Heart right ventricle (tissue), 16 donors: ENCODE results near the gene TXNDC2. TPM values are rescaled to one million over a fixed set of nuclear protein-coding genes. Genes with fewer than 3 reads are reported as not detected.
A peak's percentile ranks its signal among the peaks of the same experiment; 100 is the strongest.
"Not testable (repeated sequence)": the region's sequence is repeated elsewhere in the genome, so short reads cannot be mapped to it uniquely, and the experiment has no call there.

Experiments used
- ATAC-seq, 8 donors: fragments of 200-7000 bp; cut with Tn5 transposase; one replicate each; pipeline ENCODE4 v1.9.1; 2020; ENCODE audit warnings: mild to moderate bottlenecking in 8 of 8, moderate library complexity in 8 of 8, moderate number of reproducible peaks in 1 of 8
- DNase-seq, 2 donors: peaks; one replicate each; pipeline ENCODE4 v3.0.0-alpha.2; 2020
- H3K27ac ChIP-seq, 10 donors: fragments of 200-600 bp; sonication (generic) in 2 of 10; one replicate each; pipeline versions ENCODE4 v1.5.0 to v1.8.0; 2020 to 2022; ENCODE audit warnings: mild to moderate bottlenecking in 3 of 10
- H3K27me3 ChIP-seq, 7 donors: fragments of 200-600 bp; one replicate each; pipeline ENCODE4 v1.8.0; 2021 to 2022; ENCODE audit warnings: mild to moderate bottlenecking in 2 of 7
- H3K36me3 ChIP-seq, 9 donors: fragments of 200-600 bp; sonication (generic) in 1 of 9; one replicate each; pipeline versions ENCODE4 v1.5.0 to v1.8.0; 2020 to 2022; ENCODE audit warnings: mild to moderate bottlenecking in 2 of 9
- H3K4me1 ChIP-seq, 9 donors: fragments of 200-600 bp; sonication (generic) in 1 of 9; one replicate each; pipeline versions ENCODE4 v1.5.0 to v1.8.0; 2020 to 2022; ENCODE audit warnings: mild to moderate bottlenecking in 4 of 9
- H3K4me3 ChIP-seq, 10 donors: fragments of 200-600 bp; sonication (generic) in 2 of 10; one replicate each; pipeline versions ENCODE4 v1.5.0 to v1.8.0; 2020 to 2022; ENCODE audit warnings: mild to moderate bottlenecking in 7 of 10, moderate library complexity in 2 of 10
- H3K9me3 ChIP-seq, 11 donors: fragments of 200-600 bp in 10 of 11; sonication (generic) in 2 of 11; one replicate each; pipeline versions ENCODE4 v1.5.0 to v1.8.0; 2013 to 2022; ENCODE audit warnings: mild to moderate bottlenecking in 2 of 11, control low read depth in 1 of 11, moderate library complexity in 1 of 11
- WGBS, 2 donors: extraction: QIAGEN DNeasy Blood & Tissue Kit; methylation state at CpG; one replicate each; pipeline ENCODE4 v1.1.7; 2013; ENCODE audit warnings: inconsistent platforms in 1 of 2; 5-methylcytosine and 5-hydroxymethylcytosine counted together
- intact Hi-C, 10 donors: fragments of 100-400 bp; cut with DNase I; formaldehyde crosslinking; loops; one replicate each; pipeline versions ENCODE4 v1.11.1 to v1.14.2; 2022
- polyA plus RNA-seq, 2 donors: library from polyadenylated mRNA; stranded (reverse); fragments of 200-250 nt; gene quantifications; one replicate each; pipeline ENCODE4 v1.2.3, GENCODE V29; 2013
- total RNA-seq, 10 donors: library from RNA; stranded (reverse); fragmentation: NEBNext Ultra II Directional in 3 of 10; extraction: Animal tissue kit (Norgen Biotek cat#: 25700) in 3 of 10; gene quantifications; one replicate each; pipeline versions ENCODE4 v1.2.1 to v1.2.4, GENCODE V29; 2021 to 2023
- TF ChIP-seq, protein P1 (sequence below), 9 donors: fragments of 200-600 bp; sonication (generic) in 2 of 9; IDR thresholded peaks; one replicate each; pipeline versions ENCODE4 v1.5.0 to v1.8.0; 2021 to 2022; ENCODE audit warnings: antibody characterized with exemption in 9 of 9, mild to moderate bottlenecking in 5 of 9, moderate library complexity in 1 of 9
- donor health status: Arrhythmogenic right ventricular cardiomyopathy.
- donor health status: ischemic (EF 13 %, LVEDD 7.1; RV severe dilation, severe dysfunction).
- donor health status: healthy with polysubstance abuse.
- donor health status: DM: no; HTN: yes; CAD: no.
- donor health status: DM: no; HTN: no; CAD: no.
- donor health status: ischemic (EF 25% LVEDD 6.9; RV normal size, moderate dysfunction).
- donor health status: ischemic (EF 25% LVEDD 5.7; RV mildly dilated, moderate dysfunction).
- donor health status: healthy.
- donor health status: DM: yes; HTN: yes; CAD: no.
- donor health status: Ischemic cardiomyopathy.
- donor health status: ischemic (EF 35%, LVEDD 5.7; RV mildly dilated, moderate dysfunction).
- donor health status: nonischemic (EF 11% LVEDD 7.7; RV severe dilation, severe dysfunction).
- donor health status: DM: yes; HTN: yes; CAD: no.
- donor health status: PGD.
- donor health status: ischemic (EF 29% LVEDD 5.4; RV normal size, mild dysfunction).
- donor health status: nonischemic (EF 23%, LVEDD 6.1; RV moderate dilation, normal function).

Gene TXNDC2
- total and polyA plus RNA-seq, 12 donors, result 0.04 to 0.22 TPM; not detected in 10

DNA sequence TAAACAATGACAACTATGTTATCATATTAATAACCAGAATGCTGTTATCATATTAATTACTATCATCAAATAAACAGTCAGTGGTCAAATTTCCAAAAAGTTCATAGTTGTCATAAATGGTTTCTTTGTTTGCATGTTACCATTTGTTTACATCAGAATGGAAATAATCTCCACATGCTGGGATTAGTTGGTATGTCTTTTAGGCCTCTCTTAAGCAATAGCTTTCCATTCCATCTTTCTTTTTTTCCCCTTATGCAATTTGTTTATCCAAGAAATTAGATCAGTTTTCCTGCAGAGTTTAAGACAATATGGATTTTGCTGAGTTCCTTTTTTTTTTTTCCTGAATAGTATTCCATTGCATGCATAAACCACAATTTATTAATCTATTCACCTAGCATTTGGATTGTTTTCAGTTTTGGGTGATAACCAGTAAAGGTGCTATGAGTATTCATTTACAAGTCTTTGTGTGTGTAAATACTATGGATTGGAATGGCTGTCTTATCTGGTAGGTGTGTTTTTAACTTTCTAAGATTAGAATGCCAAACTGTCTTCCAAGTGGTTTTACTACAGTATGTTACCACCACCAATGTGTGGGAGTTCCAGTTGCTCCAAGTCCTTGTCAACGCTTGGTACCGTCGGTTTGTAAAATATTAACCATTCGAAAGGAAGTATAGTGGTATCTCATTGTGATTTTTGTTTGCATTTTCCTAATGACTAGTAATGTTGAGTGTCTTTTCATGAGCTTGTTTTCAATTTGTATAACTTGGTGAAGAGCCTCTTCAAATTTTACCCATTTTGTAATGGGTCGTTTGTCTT lies 33.3 kb upstream of the TXNDC2 start:
- Histone ChIP-seq H3K9me3 (no peaks in the 10 kb centered on the region), H3K27ac (no peak overlapping the region), H3K27me3 (no peaks in the 10 kb centered on the region), H3K4me3 (no peak overlapping the region), H3K4me1 (peaks cover 0 to 70% (median 9%) of the 10 kb centered on the region in 9 donors), H3K36me3 (peaks cover 0 to 6% (median 0%) of the 10 kb centered on the region in 9 donors)
- no peak for DNase-seq
- intact Hi-C loops, result loop anchor here in 1 of 10 donors (10.0 kb wide), 1 partner anchor 48 kb away; no protein-coding TSS in a partner anchor
- ATAC-seq, result no peak
- WGBS, 2 donors, result 66 to 75% methylated on average over 5 of the region's 5 CpGs
- TF ChIP-seq, protein P1, sequence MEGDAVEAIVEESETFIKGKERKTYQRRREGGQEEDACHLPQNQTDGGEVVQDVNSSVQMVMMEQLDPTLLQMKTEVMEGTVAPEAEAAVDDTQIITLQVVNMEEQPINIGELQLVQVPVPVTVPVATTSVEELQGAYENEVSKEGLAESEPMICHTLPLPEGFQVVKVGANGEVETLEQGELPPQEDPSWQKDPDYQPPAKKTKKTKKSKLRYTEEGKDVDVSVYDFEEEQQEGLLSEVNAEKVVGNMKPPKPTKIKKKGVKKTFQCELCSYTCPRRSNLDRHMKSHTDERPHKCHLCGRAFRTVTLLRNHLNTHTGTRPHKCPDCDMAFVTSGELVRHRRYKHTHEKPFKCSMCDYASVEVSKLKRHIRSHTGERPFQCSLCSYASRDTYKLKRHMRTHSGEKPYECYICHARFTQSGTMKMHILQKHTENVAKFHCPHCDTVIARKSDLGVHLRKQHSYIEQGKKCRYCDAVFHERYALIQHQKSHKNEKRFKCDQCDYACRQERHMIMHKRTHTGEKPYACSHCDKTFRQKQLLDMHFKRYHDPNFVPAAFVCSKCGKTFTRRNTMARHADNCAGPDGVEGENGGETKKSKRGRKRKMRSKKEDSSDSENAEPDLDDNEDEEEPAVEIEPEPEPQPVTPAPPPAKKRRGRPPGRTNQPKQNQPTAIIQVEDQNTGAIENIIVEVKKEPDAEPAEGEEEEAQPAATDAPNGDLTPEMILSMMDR (IDR thresholded peaks at IDR 0.05), result no peak

DNA sequence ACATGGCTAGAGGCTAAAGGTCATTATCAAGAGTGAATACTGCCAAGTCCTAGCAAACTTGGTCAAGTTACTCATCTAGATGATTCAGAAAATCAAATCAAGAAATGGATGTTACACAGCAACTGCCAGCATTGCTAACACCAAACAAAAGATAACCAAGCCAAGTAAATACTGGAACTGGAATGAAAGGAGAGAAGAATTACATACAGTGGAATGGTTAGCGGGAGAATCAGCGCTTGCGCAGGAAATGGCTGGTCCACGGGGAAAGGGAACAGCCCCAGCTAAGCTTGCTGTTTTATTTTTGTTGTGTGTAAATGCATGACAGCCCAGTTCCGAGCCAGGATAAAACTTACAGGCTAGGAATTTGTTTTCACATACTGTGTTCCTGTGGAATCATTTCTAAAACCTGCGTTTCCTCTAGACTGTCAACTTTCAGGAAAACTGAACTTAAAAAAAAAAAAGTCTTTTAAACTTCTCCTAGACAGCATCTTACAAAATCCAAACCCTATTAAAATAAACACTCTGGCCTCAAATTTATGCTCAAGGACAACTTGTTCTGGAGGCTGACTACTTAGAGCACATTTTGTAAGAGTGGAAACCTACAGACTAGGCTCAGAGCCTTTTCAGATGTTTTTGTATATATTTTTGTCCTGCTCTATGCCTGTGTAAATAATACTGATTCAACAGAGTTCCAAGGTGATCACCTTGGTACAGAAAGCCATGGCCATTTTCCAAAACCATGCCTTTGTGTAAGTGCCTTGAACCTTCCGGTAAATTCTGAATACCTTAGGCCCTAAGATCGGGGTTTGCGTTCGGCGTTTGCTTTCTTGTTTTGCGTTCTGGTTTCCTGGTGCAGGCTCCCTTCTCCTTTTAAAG lies 30.7 kb upstream of the TXNDC2 start:
- intact Hi-C loops, result loop anchor here in 1 of 10 donors (10.0 kb wide), 1 partner anchor 50 kb away; no protein-coding TSS in a partner anchor
- peak overlapping the region in 2 of 10 donors; percentile 17 to 77 for H3K27ac ChIP-seq
- no peaks in the 10 kb centered on the region for H3K9me3 ChIP-seq
- WGBS, 2 donors, result 76 to 77% methylated on average over 12 of the region's 12 CpGs
- ATAC-seq, result no peak
- peaks cover 0 to 15% (median 0%) of the 10 kb centered on the region in 9 donors for H3K36me3 ChIP-seq
- H3K4me3 ChIP-seq, result no peak overlapping the region
- peaks cover 0 to 49% (median 4%) of the 10 kb centered on the region in 9 donors for H3K4me1 ChIP-seq
- TF ChIP-seq, protein P1 (IDR thresholded peaks at IDR 0.05), result no peak
- no peak for DNase-seq
- no peaks in the 10 kb centered on the region for H3K27me3 ChIP-seq

DNA sequence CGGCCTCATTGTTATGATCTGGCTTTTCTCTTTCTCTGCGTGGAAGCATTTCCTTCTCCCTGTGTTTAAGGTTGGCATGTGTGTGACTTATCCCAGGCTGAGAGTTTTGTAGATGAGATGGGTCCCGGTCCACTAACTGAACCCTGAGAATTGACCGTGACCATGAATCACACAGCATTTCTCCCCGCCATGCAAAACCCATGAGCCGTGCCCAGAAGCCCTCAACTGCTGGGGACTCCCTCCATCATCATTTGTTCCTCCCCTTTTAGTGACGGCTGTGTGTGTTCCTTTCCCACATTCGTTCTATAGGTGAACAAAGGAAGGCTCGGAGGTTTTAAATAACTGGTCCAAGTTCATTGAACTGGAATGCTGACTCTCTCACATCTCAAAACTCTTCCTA lies 30.1 kb upstream of the TXNDC2 start:
- Histone ChIP-seq H3K9me3 (no peaks in the 10 kb centered on the region), H3K27ac (peak overlapping the region in 2 of 10 donors; percentile 17 to 77), H3K4me1 (peaks cover 0 to 43% (median 0%) of the 10 kb centered on the region in 9 donors), H3K27me3 (no peaks in the 10 kb centered on the region), H3K36me3 (peaks cover 0 to 22% (median 0%) of the 10 kb centered on the region in 9 donors), H3K4me3 (no peak overlapping the region)
- no peak for DNase-seq
- peak in 1 of 8 donors; percentile 14 for ATAC-seq
- intact Hi-C loops, result loop anchor here in 1 of 10 donors (10.0 kb wide), 1 partner anchor 51 kb away; no protein-coding TSS in a partner anchor
- 85 to 88% methylated on average over 9 of the region's 9 CpGs for WGBS, 2 donors
- TF ChIP-seq, protein P1 (IDR thresholded peaks at IDR 0.05), result no peak

DNA sequence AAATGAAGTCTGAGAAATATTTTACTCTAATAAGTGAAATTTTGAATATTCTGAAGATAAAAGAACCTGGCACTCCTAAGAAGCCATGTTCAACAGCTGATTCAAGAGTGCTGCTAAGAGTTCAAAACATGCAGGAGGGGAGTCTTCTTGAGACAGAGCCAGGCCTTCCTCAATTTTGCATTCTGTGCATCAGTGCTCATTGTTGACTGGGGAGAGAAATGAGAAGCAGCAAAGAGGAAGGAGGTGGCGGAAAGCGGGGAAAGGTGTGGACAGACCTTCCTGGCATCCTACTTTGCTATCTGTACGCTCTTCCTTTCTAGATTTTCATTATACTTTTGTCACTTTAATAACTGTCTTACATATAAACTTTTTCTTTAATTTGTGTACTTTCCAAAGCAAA lies 29.7 kb upstream of the TXNDC2 start:
- intact Hi-C loops, result loop anchor here in 1 of 10 donors (10.0 kb wide), 1 partner anchor 51 kb away; no protein-coding TSS in a partner anchor
- Histone ChIP-seq H3K27ac (peak overlapping the region in 1 of 10 donors; percentile 77), H3K4me1 (peaks cover 0 to 39% (median 0%) of the 10 kb centered on the region in 9 donors), H3K36me3 (peaks cover 0 to 26% (median 0%) of the 10 kb centered on the region in 9 donors), H3K27me3 (no peaks in the 10 kb centered on the region), H3K4me3 (no peak overlapping the region), H3K9me3 (no peaks in the 10 kb centered on the region)
- 92 to 96% methylated on average over 3 of the region's 3 CpGs for WGBS, 2 donors
- DNase-seq (no peak), ATAC-seq (peak in 3 of 8 donors; percentile 19 to 55 (median 38))
- TF ChIP-seq, protein P1 (IDR thresholded peaks at IDR 0.05), result no peak

DNA sequence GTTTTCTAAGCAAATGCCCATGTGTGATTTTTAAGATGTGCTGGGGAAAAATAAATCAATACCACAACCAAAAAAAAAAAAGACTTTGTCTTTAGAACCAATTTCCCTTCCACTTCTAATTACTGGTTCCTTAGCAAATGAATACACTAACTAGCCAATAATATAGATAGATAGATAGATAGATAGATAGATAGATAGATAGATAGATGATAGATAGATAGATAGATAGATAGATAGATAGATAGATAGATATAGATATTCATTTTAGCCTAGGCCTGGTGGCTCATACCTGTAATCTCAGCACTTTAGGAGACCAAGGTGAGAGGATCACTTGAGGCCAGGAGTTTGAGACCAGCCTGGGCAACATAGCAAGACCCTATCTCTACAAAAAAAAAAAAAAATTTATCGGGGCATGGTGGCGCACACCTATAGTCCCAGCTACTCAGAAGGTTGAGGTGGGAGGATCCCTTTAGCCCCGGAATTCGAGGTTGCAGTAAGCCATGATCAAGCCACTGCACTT lies 28.2 kb upstream of the TXNDC2 start:
- H3K9me3 ChIP-seq, ATAC-seq, H3K4me3 ChIP-seq, DNase-seq, H3K27me3 ChIP-seq: not testable (repeated sequence)
- H3K27ac ChIP-seq, result peak overlapping the region in 1 of 10 donors; percentile 77
- H3K4me1 ChIP-seq, result peaks cover 0 to 29% (median 0%) of the 10 kb centered on the region in 9 donors
- WGBS, 2 donors, result 95 to 96% methylated on average over 4 of the region's 4 CpGs
- H3K36me3 ChIP-seq, result peaks cover 0 to 38% (median 0%) of the 10 kb centered on the region in 9 donors
- intact Hi-C loops, result loop anchor here in 1 of 10 donors (10.0 kb wide), 1 partner anchor 53 kb away; no protein-coding TSS in a partner anchor
